ENCODE data around the gene CAMSAP1.

- TF ChIP-seq EZH2 (IDR thresholded peaks at IDR 0.05; ENCODE audit: insufficient read depth, poor library complexity, severe bottlenecking) (no peak), EZH2phosphoT487 (IDR thresholded peaks at IDR 0.05; ENCODE audit: insufficient read depth, low read depth) (no peak)
Observed at GRCh38 chr9:135887021-135887507, 20.3 kb downstream of the CAMSAP1 start.

All from GM23248 (cell line).